ENCODE results near the gene SCYL1. TPM values are rescaled to one million over a fixed set of nuclear protein-coding genes. Genes with fewer than 3 reads are reported as not detected.

SCYL1 gene
- total RNA-seq, 1 experiment from 2014 or later, result 106 TPM

DNA sequence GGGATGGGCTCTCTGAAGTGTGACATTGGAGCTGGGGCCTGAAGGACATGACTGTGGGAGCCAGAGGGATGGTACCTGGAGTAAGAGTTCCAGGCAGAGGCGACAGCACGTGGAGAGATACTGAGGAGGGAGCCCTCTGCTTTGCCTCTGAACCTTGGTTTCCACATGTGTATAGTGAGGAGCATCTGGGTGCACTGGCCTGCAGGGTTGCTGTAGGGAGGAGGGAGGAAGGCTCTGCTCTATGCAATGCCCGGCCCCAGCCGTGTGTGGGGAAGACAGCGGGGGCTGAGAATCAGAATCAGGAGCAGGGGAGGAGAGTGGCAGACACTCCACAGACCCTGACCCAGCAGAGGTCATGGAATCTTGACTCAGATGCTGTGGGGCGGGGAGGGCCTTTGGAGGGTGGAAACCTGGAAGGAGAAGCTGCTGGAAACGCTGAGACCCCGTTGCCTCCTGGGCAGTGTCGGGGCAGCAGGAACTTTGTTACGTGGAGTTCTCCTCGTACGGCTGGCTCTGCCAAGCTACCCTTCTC is 4.0 kb downstream of the SCYL1 start:
- no TSS peak for BruUV-seq (replicated peaks)
- Histone ChIP-seq H3K27me3 (ENCODE audit: insufficient read depth, low read depth) (no peaks in the 10 kb centered on the region), H3K36me3 (ENCODE audit: low read depth) (peaks cover 46% of the 10 kb centered on the region; the same call in 1 of the 2 replicates), H2AFZ (no peak overlapping the region), H3K9me3 (ENCODE audit: insufficient read depth, low read depth) (no peaks in the 10 kb centered on the region), H3F3A (ENCODE audit: insufficient read depth, low read depth) (peaks cover 21% of the 10 kb centered on the region; the same call in 1 of the 2 replicates), H3K27ac (no peak overlapping the region), H3K4me3 (no peak overlapping the region), H4K20me1 (ENCODE audit: insufficient read depth) (peaks cover 8% of the 10 kb centered on the region; the same call in 1 of the 2 replicates), H3K79me2 (ENCODE audit: low read depth) (peaks cover 17% of the 10 kb centered on the region), H3K4me2 (no peak overlapping the region), H3K4me1 (replicated peaks; ENCODE audit: insufficient read depth) (peaks cover 13% of the 10 kb centered on the region), H3K9me2 (ENCODE audit: insufficient read depth) (no peaks in the 10 kb centered on the region)
- intact Hi-C loops (cut with micrococcal nuclease; ENCODE audit: unreplicated experiment), result loop anchor here (5.0 kb wide), 1 partner anchor 43 kb away; the partner anchor contains the start of genes FAM89B and ZNRD2
- TF ChIP-seq, protein P1, sequence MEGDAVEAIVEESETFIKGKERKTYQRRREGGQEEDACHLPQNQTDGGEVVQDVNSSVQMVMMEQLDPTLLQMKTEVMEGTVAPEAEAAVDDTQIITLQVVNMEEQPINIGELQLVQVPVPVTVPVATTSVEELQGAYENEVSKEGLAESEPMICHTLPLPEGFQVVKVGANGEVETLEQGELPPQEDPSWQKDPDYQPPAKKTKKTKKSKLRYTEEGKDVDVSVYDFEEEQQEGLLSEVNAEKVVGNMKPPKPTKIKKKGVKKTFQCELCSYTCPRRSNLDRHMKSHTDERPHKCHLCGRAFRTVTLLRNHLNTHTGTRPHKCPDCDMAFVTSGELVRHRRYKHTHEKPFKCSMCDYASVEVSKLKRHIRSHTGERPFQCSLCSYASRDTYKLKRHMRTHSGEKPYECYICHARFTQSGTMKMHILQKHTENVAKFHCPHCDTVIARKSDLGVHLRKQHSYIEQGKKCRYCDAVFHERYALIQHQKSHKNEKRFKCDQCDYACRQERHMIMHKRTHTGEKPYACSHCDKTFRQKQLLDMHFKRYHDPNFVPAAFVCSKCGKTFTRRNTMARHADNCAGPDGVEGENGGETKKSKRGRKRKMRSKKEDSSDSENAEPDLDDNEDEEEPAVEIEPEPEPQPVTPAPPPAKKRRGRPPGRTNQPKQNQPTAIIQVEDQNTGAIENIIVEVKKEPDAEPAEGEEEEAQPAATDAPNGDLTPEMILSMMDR (conservative IDR thresholded peaks at IDR 0.05), result no peak
- no peak for TF ChIP-seq EZH2 (IDR thresholded peaks at IDR 0.05; ENCODE audit: low read depth)
- DNase-seq, result no peak
- POLR2A ChIA-PET (ENCODE audit: unreplicated experiment), result interaction anchor here (0.7 kb wide), 1 partner anchor 116 kb away, joined by 8 read pairs; no protein-coding TSS in a partner anchor
- CTCF ChIA-PET, result interaction anchor here (0.6 kb wide), 1 partner anchor 253 kb away, joined by 6 read pairs; no protein-coding TSS in a partner anchor

- BruUV-seq (replicated peaks), result no TSS peak
- Histone ChIP-seq H3K36me3 (ENCODE audit: low read depth) (peaks cover 46% of the 10 kb centered on the region; the same call in 1 of the 2 replicates), H3F3A (ENCODE audit: insufficient read depth, low read depth) (peaks cover 22% of the 10 kb centered on the region; the same call in 1 of the 2 replicates), H3K9me3 (ENCODE audit: insufficient read depth, low read depth) (no peaks in the 10 kb centered on the region), H3K27me3 (ENCODE audit: insufficient read depth, low read depth) (no peaks in the 10 kb centered on the region), H3K4me2 (no peak overlapping the region), H3K4me3 (no peak overlapping the region), H4K20me1 (ENCODE audit: insufficient read depth) (peaks cover 8% of the 10 kb centered on the region; the same call in 1 of the 2 replicates), H3K79me2 (ENCODE audit: low read depth) (peaks cover 17% of the 10 kb centered on the region), H2AFZ (no peak overlapping the region), H3K4me1 (replicated peaks; ENCODE audit: insufficient read depth) (peaks cover 9% of the 10 kb centered on the region; the same call in 1 of the 2 replicates), H3K27ac (no peak overlapping the region), H3K9me2 (ENCODE audit: insufficient read depth) (no peaks in the 10 kb centered on the region)
- ChIA-PET CTCF (interaction anchor here (0.6 kb wide), 1 partner anchor 254 kb away, joined by 6 read pairs; no protein-coding TSS in a partner anchor), POLR2A (ENCODE audit: unreplicated experiment) (no interaction called here)
- TF ChIP-seq, protein P1 (conservative IDR thresholded peaks at IDR 0.05), result no peak
- no peak for TF ChIP-seq EZH2 (IDR thresholded peaks at IDR 0.05; ENCODE audit: low read depth)
- DNase-seq, result no peak
- intact Hi-C loops (cut with micrococcal nuclease; ENCODE audit: unreplicated experiment), result loop anchor here (5.0 kb wide), 1 partner anchor 43 kb away; the partner anchor contains the start of genes FAM89B and ZNRD2
Measured at GRCh38 chr11:65529475-65530156, 4.7 kb downstream of the SCYL1 start.

GRCh38 chr11:65530157-65530496 is 5.2 kb downstream of the SCYL1 start:
- CTCF ChIA-PET, result no interaction called here
- Histone ChIP-seq H3K79me2 (ENCODE audit: low read depth) (peaks cover 16% of the 10 kb centered on the region), H3K9me2 (ENCODE audit: insufficient read depth) (no peaks in the 10 kb centered on the region), H3K9me3 (ENCODE audit: insufficient read depth, low read depth) (no peaks in the 10 kb centered on the region), H4K20me1 (ENCODE audit: insufficient read depth) (peaks cover 8% of the 10 kb centered on the region; the same call in 1 of the 2 replicates), H3K4me3 (no peak overlapping the region), H3K27ac (no peak overlapping the region), H3K27me3 (ENCODE audit: insufficient read depth, low read depth) (no peaks in the 10 kb centered on the region), H3K4me2 (no peak overlapping the region), H3K4me1 (replicated peaks; ENCODE audit: insufficient read depth) (peaks cover 9% of the 10 kb centered on the region; the same call in 1 of the 2 replicates), H3F3A (ENCODE audit: insufficient read depth, low read depth) (peaks cover 25% of the 10 kb centered on the region; the same call in 1 of the 2 replicates), H3K36me3 (ENCODE audit: low read depth) (peaks cover 46% of the 10 kb centered on the region; the same call in 1 of the 2 replicates), H2AFZ (no peak overlapping the region)
- TF ChIP-seq, protein P1 (conservative IDR thresholded peaks at IDR 0.05), result peak; percentile 40; the same call in 1 of the 2 replicates
- no peak for TF ChIP-seq EZH2 (IDR thresholded peaks at IDR 0.05; ENCODE audit: low read depth)
- BruUV-seq (replicated peaks), result no TSS peak
- no peak for DNase-seq
- POLR2A ChIA-PET (ENCODE audit: unreplicated experiment), result no interaction called here
- intact Hi-C loops (cut with micrococcal nuclease; ENCODE audit: unreplicated experiment), result no loop called here
